ENCODE data around the gene TBC1D14.
"Not testable (repeated sequence)": the region's sequence is repeated elsewhere in the genome, so short reads cannot be mapped to it uniquely, and the experiment has no call there.

The TBC1D14 gene

DNA sequence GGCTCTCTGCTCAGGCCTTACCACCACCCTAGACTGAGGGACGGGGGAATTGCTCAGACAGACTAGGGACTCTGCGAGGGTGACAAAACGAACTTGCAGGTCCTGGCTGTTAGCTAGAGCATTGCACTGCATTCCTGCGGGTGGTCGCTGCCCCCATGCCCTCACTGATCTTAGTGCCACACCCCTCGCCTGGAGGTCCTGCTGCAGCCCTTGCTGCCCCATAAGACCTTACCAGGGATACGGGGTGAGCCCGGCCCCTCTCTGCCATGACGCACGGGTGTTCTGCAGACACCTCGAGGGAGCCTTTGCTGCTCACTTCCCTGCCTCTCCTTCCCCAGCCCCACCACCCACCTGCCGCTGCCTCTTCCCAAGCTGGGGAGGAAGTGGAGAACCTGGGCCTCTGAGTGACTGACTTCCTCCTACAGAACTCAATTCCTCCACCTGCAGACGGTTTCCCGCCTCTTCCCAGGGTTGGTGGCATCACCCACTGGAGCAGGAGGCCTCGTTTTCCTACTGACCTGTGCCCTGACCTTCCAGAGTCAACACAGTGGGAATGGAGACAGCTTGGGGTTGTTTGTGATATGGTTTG, 19.8 kb upstream of the TBC1D14 start:
- Histone ChIP-seq H4K20me1 (ENCODE audit: insufficient read depth, low read length) (no peaks in the 10 kb centered on the region), H2AFZ (ENCODE audit: low read depth, low read length) (no peak overlapping the region), H3K9me3 (ENCODE audit: insufficient read depth, low read length) (0 out of 2 replicates have a peak, but pooled peaks cover 8% of the 10 kb centered on the region), H3K4me2 (ENCODE audit: low read length) (no peak overlapping the region), H3K27ac (ENCODE audit: low read length) (no peak overlapping the region), H3K79me2 (ENCODE audit: low read length) (no peaks in the 10 kb centered on the region), H3K27me3 (ENCODE audit: low read depth, low read length) (no peaks in the 10 kb centered on the region), H3K4me1 (ENCODE audit: low read length) (0 out of 2 replicates have a peak, but pooled peaks cover 3% of the 10 kb centered on the region), H3K4me3 (ENCODE audit: low read length) (no peak overlapping the region), H3K9ac (ENCODE audit: low read length) (no peak overlapping the region), H3K36me3 (replicated peaks; ENCODE audit: low read depth, low read length) (peaks cover 3% of the 10 kb centered on the region)
- TF ChIP-seq, protein P1, sequence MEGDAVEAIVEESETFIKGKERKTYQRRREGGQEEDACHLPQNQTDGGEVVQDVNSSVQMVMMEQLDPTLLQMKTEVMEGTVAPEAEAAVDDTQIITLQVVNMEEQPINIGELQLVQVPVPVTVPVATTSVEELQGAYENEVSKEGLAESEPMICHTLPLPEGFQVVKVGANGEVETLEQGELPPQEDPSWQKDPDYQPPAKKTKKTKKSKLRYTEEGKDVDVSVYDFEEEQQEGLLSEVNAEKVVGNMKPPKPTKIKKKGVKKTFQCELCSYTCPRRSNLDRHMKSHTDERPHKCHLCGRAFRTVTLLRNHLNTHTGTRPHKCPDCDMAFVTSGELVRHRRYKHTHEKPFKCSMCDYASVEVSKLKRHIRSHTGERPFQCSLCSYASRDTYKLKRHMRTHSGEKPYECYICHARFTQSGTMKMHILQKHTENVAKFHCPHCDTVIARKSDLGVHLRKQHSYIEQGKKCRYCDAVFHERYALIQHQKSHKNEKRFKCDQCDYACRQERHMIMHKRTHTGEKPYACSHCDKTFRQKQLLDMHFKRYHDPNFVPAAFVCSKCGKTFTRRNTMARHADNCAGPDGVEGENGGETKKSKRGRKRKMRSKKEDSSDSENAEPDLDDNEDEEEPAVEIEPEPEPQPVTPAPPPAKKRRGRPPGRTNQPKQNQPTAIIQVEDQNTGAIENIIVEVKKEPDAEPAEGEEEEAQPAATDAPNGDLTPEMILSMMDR (IDR thresholded peaks at IDR 0.05; ENCODE audit: low read depth, low read length), result no peak
- no peak for TF ChIP-seq EZH2phosphoT487 (IDR thresholded peaks at IDR 0.05; ENCODE audit: low read depth)

DNA sequence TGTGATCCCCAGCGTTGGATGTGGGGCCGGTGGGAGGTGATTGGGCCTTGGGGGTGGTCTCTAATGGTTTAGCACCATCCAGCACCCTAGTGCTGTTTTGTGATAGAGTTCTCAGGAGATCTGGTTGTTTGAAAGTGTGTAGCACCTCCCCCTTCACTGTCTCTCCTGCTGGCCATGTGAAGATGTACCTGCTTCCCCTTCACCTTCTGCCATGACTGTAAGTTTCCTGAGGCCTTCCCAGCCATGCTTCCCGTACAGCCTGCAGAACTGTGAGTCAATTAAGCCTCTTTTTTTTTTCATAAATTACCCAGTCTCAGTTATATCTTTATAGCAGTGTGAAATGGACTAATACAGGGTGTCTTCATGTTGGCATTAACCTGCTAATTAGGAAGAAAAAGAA, 19.3 kb upstream of the TBC1D14 start:
- 0 out of 2 replicates have a peak, but pooled peaks cover 3% of the 10 kb centered on the region for H3K4me1 ChIP-seq (ENCODE audit: low read length)
- TF ChIP-seq EZH2phosphoT487 (IDR thresholded peaks at IDR 0.05; ENCODE audit: low read depth), result no peak
- TF ChIP-seq, protein P1 (IDR thresholded peaks at IDR 0.05; ENCODE audit: low read depth, low read length), result no peak
- H4K20me1 ChIP-seq (ENCODE audit: insufficient read depth, low read length), result no peaks in the 10 kb centered on the region
- H3K4me2 ChIP-seq (ENCODE audit: low read length), result no peak overlapping the region
- no peaks in the 10 kb centered on the region for H3K79me2 ChIP-seq (ENCODE audit: low read length)
- H3K9me3 ChIP-seq (ENCODE audit: insufficient read depth, low read length), result 0 out of 2 replicates have a peak, but pooled peaks cover 8% of the 10 kb centered on the region
- H3K9ac ChIP-seq (ENCODE audit: low read length), result no peak overlapping the region
- H2AFZ ChIP-seq (ENCODE audit: low read depth, low read length), result no peak overlapping the region
- no peak overlapping the region for H3K4me3 ChIP-seq (ENCODE audit: low read length)
- H3K27me3 ChIP-seq (ENCODE audit: low read depth, low read length), result no peaks in the 10 kb centered on the region
- H3K36me3 ChIP-seq (replicated peaks; ENCODE audit: low read depth, low read length), result peaks cover 3% of the 10 kb centered on the region
- no peak overlapping the region for H3K27ac ChIP-seq (ENCODE audit: low read length)

DNA sequence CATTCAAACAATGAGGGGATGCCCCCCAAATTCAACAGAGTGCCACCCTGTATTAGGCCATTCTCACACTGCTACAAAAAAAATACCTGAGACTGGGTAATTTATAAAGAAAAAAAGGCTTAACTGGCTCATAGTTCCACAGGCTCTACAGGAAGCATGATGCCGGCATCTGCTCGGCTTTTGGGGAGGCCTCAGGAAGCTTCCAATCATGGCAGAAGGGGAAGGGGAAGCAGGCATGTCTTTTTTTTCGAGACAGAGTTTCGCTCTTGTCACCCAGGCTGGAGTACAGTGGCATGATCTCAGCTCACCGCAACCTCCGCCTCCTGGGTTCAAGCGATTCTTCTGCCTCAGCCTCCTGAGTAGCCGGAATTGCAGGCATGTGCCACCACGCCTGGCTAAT, 18.7 kb upstream of the TBC1D14 start:
- not testable (repeated sequence) for H2AFZ ChIP-seq (ENCODE audit: low read depth, low read length); H3K9me3 ChIP-seq (ENCODE audit: insufficient read depth, low read length); H3K36me3 ChIP-seq (replicated peaks; ENCODE audit: low read depth, low read length); H3K79me2 ChIP-seq (ENCODE audit: low read length); H3K4me2 ChIP-seq (ENCODE audit: low read length); H4K20me1 ChIP-seq (ENCODE audit: insufficient read depth, low read length); H3K4me1 ChIP-seq (ENCODE audit: low read length); H3K27ac ChIP-seq (ENCODE audit: low read length); H3K9ac ChIP-seq (ENCODE audit: low read length); H3K4me3 ChIP-seq (ENCODE audit: low read length); H3K27me3 ChIP-seq (ENCODE audit: low read depth, low read length)

DNA sequence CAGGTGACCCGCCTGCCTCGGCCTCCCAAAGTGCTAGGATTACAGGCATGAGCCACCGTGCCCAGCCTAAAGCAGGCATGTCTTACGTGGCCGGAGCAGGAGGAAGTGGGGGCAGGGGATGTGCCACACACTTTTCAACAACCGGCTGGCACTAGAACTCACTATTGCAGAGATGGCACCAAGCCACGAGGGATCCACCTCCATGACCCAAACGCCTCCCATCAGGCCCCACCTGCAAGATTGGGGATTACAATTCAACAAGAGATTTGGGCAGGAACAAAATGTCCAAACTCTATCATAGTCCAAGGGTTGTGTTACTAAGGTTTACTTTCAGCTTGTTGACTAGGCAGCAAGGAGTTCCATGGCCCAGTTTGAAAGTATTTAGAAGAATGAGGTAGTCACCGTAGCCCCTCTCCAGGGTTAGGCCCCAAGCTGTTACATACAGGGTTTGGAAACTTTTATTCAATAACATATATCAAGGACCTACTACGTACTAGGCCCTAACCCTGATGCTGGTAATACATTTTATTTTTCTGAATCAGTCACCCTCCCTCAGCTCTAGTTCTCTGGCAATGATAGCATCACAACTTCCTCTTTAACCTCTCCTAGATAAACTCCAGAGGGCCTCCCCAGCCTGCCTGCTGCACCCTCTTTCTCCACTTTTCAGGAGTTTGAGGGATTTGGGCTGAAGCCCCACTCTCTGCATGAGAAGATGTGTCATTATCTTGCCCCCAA, 18.0 kb upstream of the TBC1D14 start:
- Histone ChIP-seq H3K36me3 (replicated peaks; ENCODE audit: low read depth, low read length) (peaks cover 3% of the 10 kb centered on the region), H3K27ac (ENCODE audit: low read length) (no peak overlapping the region), H3K27me3 (ENCODE audit: low read depth, low read length) (no peaks in the 10 kb centered on the region), H4K20me1 (ENCODE audit: insufficient read depth, low read length) (no peaks in the 10 kb centered on the region), H2AFZ (ENCODE audit: low read depth, low read length) (no peak overlapping the region), H3K4me2 (ENCODE audit: low read length) (no peak overlapping the region), H3K4me3 (ENCODE audit: low read length) (no peak overlapping the region), H3K9ac (ENCODE audit: low read length) (no peak overlapping the region), H3K4me1 (ENCODE audit: low read length) (no peaks in the 10 kb centered on the region), H3K9me3 (ENCODE audit: insufficient read depth, low read length) (0 out of 2 replicates have a peak, but pooled peaks cover 8% of the 10 kb centered on the region), H3K79me2 (ENCODE audit: low read length) (no peaks in the 10 kb centered on the region)
- no peak for TF ChIP-seq EZH2phosphoT487 (IDR thresholded peaks at IDR 0.05; ENCODE audit: low read depth)
- TF ChIP-seq, protein P1 (IDR thresholded peaks at IDR 0.05; ENCODE audit: low read depth, low read length), result no peak
